ENCODE measurements around the gene OTOS.

DNA sequence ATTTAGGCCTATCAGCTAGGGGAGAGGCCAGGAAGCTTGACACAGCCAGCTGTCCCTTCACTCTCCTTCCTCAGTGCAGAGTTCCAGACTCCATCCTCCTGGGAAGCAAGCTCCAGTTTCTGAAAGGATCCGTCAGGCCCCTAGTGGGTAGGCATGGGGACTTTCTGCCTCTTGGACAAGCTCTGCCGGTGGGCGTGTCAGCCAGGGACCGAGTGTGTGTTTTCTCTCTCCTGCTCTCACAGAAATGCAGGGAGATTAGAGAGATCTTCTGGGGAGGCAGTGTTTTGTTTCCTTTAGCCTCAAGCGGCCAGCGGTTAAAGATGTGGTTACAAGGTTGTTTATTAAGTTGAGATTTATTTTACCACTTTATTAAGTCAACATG lies 29.9 kb upstream of the OTOS start:
- TF ChIP-seq, protein P1, sequence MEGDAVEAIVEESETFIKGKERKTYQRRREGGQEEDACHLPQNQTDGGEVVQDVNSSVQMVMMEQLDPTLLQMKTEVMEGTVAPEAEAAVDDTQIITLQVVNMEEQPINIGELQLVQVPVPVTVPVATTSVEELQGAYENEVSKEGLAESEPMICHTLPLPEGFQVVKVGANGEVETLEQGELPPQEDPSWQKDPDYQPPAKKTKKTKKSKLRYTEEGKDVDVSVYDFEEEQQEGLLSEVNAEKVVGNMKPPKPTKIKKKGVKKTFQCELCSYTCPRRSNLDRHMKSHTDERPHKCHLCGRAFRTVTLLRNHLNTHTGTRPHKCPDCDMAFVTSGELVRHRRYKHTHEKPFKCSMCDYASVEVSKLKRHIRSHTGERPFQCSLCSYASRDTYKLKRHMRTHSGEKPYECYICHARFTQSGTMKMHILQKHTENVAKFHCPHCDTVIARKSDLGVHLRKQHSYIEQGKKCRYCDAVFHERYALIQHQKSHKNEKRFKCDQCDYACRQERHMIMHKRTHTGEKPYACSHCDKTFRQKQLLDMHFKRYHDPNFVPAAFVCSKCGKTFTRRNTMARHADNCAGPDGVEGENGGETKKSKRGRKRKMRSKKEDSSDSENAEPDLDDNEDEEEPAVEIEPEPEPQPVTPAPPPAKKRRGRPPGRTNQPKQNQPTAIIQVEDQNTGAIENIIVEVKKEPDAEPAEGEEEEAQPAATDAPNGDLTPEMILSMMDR (conservative IDR thresholded peaks at IDR 0.05) = no peak
- TF ChIP-seq EZH2 (IDR thresholded peaks at IDR 0.05; ENCODE audit: low read depth) = no peak
